Stimulated activated CD8-positive, alpha-beta memory T cell treated with anti-CD3 and anti-CD28 coated beads, Interleukin-4, amount 100 ng/mL, for 4 hours (primary cell): ENCODE results near the gene MNAT1.
"Not testable (repeated sequence)": the region's sequence is repeated elsewhere in the genome, so short reads cannot be mapped to it uniquely, and the experiment has no call there.

Source experiments
- DNase-seq, 2 donors: peaks; one replicate each; pipeline ENCODE4 v3.0.0-alpha.2; 2020; ENCODE audit warnings: low read depth in 2 of 2, low spot score in 1 of 2

MNAT1 gene

GRCh38 chr14:60805841-60806430, 71.4 kb downstream of the MNAT1 start:
- no peak for DNase-seq

- DNase-seq = no peak
Observed at GRCh38 chr14:60807247-60807646, 72.7 kb downstream of the MNAT1 start.

- no peak for DNase-seq
Observed at GRCh38 chr14:60807971-60808370, 73.4 kb downstream of the MNAT1 start.

GRCh38 chr14:60812987-60813386, 78.4 kb downstream of the MNAT1 start:
- no peak for DNase-seq

GRCh38 chr14:60815371-60815770, 80.8 kb downstream of the MNAT1 start:
- DNase-seq = no peak

- DNase-seq = no peak
Observed at GRCh38 chr14:60817113-60817512, 82.6 kb downstream of the MNAT1 start.

- DNase-seq = no peak
Observed at GRCh38 chr14:60819575-60819974, 85.0 kb downstream of the MNAT1 start.

GRCh38 chr14:60838601-60839000, 104.0 kb downstream of the MNAT1 start:
- DNase-seq = no peak

- DNase-seq = no peak
Observed at GRCh38 chr14:60839057-60839456, 104.5 kb downstream of the MNAT1 start.

- no peak for DNase-seq
Observed at GRCh38 chr14:60839657-60840056, 105.1 kb downstream of the MNAT1 start.

GRCh38 chr14:60840313-60840712, 105.8 kb downstream of the MNAT1 start:
- DNase-seq = no peak

GRCh38 chr14:60845523-60845922, 111.0 kb downstream of the MNAT1 start:
- DNase-seq = no peak

GRCh38 chr14:60848066-60848465, 113.5 kb downstream of the MNAT1 start:
- no peak for DNase-seq

GRCh38 chr14:60851692-60852091, 117.1 kb downstream of the MNAT1 start:
- DNase-seq = not testable (repeated sequence)

- DNase-seq = no peak
Observed at GRCh38 chr14:60856111-60856510, 121.5 kb downstream of the MNAT1 start.

GRCh38 chr14:60859525-60859924, 125.0 kb downstream of the MNAT1 start:
- no peak for DNase-seq

- DNase-seq = no peak
Observed at GRCh38 chr14:60861545-60862140, 127.1 kb downstream of the MNAT1 start.

- DNase-seq = no peak
Observed at GRCh38 chr14:60862283-60862682, 127.7 kb downstream of the MNAT1 start.

GRCh38 chr14:60863249-60863648, 128.7 kb downstream of the MNAT1 start:
- no peak for DNase-seq

GRCh38 chr14:60865378-60866127, 131.0 kb downstream of the MNAT1 start:
- no peak for DNase-seq

GRCh38 chr14:60867503-60868172, 133.1 kb downstream of the MNAT1 start:
- DNase-seq = no peak

- no peak for DNase-seq
Observed at GRCh38 chr14:60878121-60878520, 143.6 kb downstream of the MNAT1 start.
